CD14-positive monocyte (primary cell): ENCODE measurements around the gene POLDIP2. TPM values are rescaled to one million over a fixed set of nuclear protein-coding genes. Genes with fewer than 3 reads are reported as not detected.

Experiments used
- DNase-seq, 3 donors: peaks; one replicate each; pipeline ENCODE4 v3.0.0-alpha.2; 2011 to 2022
- H2AFZ ChIP-seq: 2 replicates; pipeline ENCODE4 v1.6.0; 2012; ENCODE audit warnings: mild to moderate bottlenecking, low read depth, low read length, inconsistent platforms; ENCODE audit not compliant: insufficient read depth, poor library complexity, severe bottlenecking
- H3K27ac ChIP-seq, 2 donors: 1 replicate in 1 of 2; 2 replicates in 1 of 2; pipeline ENCODE4 v1.5.1; 2012 to 2013; ENCODE audit warnings: low read length in 2 of 2, control low read depth in 1 of 2, inconsistent platforms in 1 of 2, low read depth in 1 of 2, mild to moderate bottlenecking in 1 of 2
- H3K27me3 ChIP-seq, 2 donors: one replicate each; pipeline versions ENCODE4 v1.6.0 to v1.6.1; 2011 to 2013; ENCODE audit warnings: low read length in 2 of 2; ENCODE audit not compliant: control insufficient read depth in 2 of 2, insufficient read depth in 2 of 2
- H3K36me3 ChIP-seq, 2 donors: replicated peaks in 1 of 2; 1 replicate in 1 of 2; 2 replicates in 1 of 2; pipeline versions ENCODE4 v1.5.1 to v1.6.1; 2012 to 2013; ENCODE audit warnings: low read length in 2 of 2, control low read depth in 1 of 2, inconsistent platforms in 1 of 2, mild to moderate bottlenecking in 1 of 2; ENCODE audit not compliant: insufficient read depth in 2 of 2, control insufficient read depth in 1 of 2
- H3K4me1 ChIP-seq, 2 donors: 1 replicate in 1 of 2; 2 replicates in 1 of 2; pipeline versions ENCODE4 v1.5.1 to v1.6.1; 2012 to 2013; ENCODE audit warnings: low read length in 2 of 2, control low read depth in 1 of 2, inconsistent platforms in 1 of 2, mild to moderate bottlenecking in 1 of 2, moderate library complexity in 1 of 2; ENCODE audit not compliant: insufficient read depth in 2 of 2, control insufficient read depth in 1 of 2
- H3K4me2 ChIP-seq: replicated peaks from 2 replicates; pipeline ENCODE3; 2012; ENCODE audit warnings: low read length, moderate library complexity, mild to moderate bottlenecking; ENCODE audit not compliant: poor library complexity, severe bottlenecking; ENCODE audit errors: extremely low read depth
- H3K4me3 ChIP-seq, 3 experiments: fragments of 200-600 bp in 1 of 3; sonication (generic) in 1 of 3; replicated peaks in 1 of 3; 1 replicate in 2 of 3; 2 replicates in 1 of 3; pipeline ENCODE4 v1.5.1; 2011 to 2013; ENCODE audit warnings: low read length in 3 of 3, mild to moderate bottlenecking in 3 of 3, control low read depth in 2 of 3, low read depth in 2 of 3, inconsistent platforms in 1 of 3, moderate library complexity in 1 of 3
- H3K79me2 ChIP-seq: 2 replicates; pipeline ENCODE4 v1.6.0; 2012; ENCODE audit warnings: mild to moderate bottlenecking, control low read depth, inconsistent platforms, low read length, moderate library complexity; ENCODE audit not compliant: insufficient read depth
- H3K9ac ChIP-seq: 2 replicates; pipeline ENCODE4 v1.6.0; 2017; ENCODE audit warnings: low read length, mild to moderate bottlenecking; ENCODE audit not compliant: insufficient read depth, poor library complexity, severe bottlenecking
- H3K9me3 ChIP-seq, 2 donors: replicated peaks in 1 of 2; 1 replicate in 1 of 2; 2 replicates in 1 of 2; pipeline versions ENCODE4 v1.5.1 to v1.6.1; 2012 to 2013; ENCODE audit warnings: low read length in 2 of 2, control low read depth in 1 of 2; ENCODE audit not compliant: control insufficient read depth in 1 of 2, insufficient read depth in 1 of 2
- H4K20me1 ChIP-seq: 2 replicates; pipeline ENCODE4 v1.6.0; 2012; ENCODE audit warnings: mild to moderate bottlenecking, low read length, control low read depth, moderate library complexity; ENCODE audit not compliant: insufficient read depth
- H3K27ac Mint-ChIP-seq, 7 donors: one replicate each; pipeline ENCODE4 v1.8.0; 2020; ENCODE audit warnings: mild to moderate bottlenecking in 7 of 7, mixed read lengths in 7 of 7, moderate library complexity in 6 of 7, inconsistent platforms in 2 of 7
- H3K27me3 Mint-ChIP-seq, 3 donors: one replicate each; pipeline ENCODE4 v1.8.0; 2021 to 2022; ENCODE audit warnings: low read depth in 3 of 3, mild to moderate bottlenecking in 3 of 3, mixed read lengths in 3 of 3, moderate library complexity in 3 of 3, inconsistent platforms in 1 of 3
- H3K36me3 Mint-ChIP-seq, 2 donors: one replicate each; pipeline ENCODE4 v1.8.0; 2020; ENCODE audit warnings: mixed read lengths in 2 of 2, inconsistent platforms in 1 of 2, mild to moderate bottlenecking in 1 of 2
- H3K4me1 Mint-ChIP-seq: one replicate; pipeline ENCODE4 v1.8.0; 2020; ENCODE audit warnings: mild to moderate bottlenecking, mixed read lengths
- H3K4me3 Mint-ChIP-seq, 2 donors: one replicate each; pipeline ENCODE4 v1.8.0; 2020; ENCODE audit warnings: mild to moderate bottlenecking in 2 of 2, mixed read lengths in 2 of 2, moderate library complexity in 1 of 2
- H3K9me3 Mint-ChIP-seq, 7 donors: one replicate each; pipeline ENCODE4 v1.8.0; 2020 to 2022; ENCODE audit warnings: mixed read lengths in 7 of 7, mild to moderate bottlenecking in 6 of 7, moderate library complexity in 6 of 7, inconsistent platforms in 2 of 7
- CTCF ChIP-seq: fragments of 200-600 bp; IDR thresholded peaks from one replicate; pipeline ENCODE4 v1.8.0; 2022; ENCODE audit warnings: antibody characterized with exemption, mild to moderate bottlenecking
- WGBS: methylation state at CpG from one replicate; pipeline ENCODE4 v1.1.5; 2013; ENCODE audit warnings: missing lambda C conversion rate; ENCODE audit not compliant: insufficient coverage; 5-methylcytosine and 5-hydroxymethylcytosine counted together
- intact Hi-C, 2 donors: fragments of 100-400 bp; cut with micrococcal nuclease; formaldehyde crosslinking; loops; one replicate each; pipeline versions ENCODE4 v1.15.0 to v1.15.1; 2023
- polyA plus RNA-seq, 3 donors: library from polyadenylated mRNA; depleted of rRNA in 1 of 3; unstranded in 2 of 3; stranded (reverse) in 1 of 3; fragments of 300-500 nt in 2 of 3; fragments of >200 nt in 1 of 3; fragmentation: Illumina TruSeq in 2 of 3; gene quantifications; 1 replicate in 2 of 3; 2 replicates in 1 of 3; pipeline ENCODE4 v1.2.3, GENCODE V29; 2012 to 2021

Gene POLDIP2
- polyA plus RNA-seq, 3 donors: 31.5 to 76.9 (median 72.4) TPM

DNA sequence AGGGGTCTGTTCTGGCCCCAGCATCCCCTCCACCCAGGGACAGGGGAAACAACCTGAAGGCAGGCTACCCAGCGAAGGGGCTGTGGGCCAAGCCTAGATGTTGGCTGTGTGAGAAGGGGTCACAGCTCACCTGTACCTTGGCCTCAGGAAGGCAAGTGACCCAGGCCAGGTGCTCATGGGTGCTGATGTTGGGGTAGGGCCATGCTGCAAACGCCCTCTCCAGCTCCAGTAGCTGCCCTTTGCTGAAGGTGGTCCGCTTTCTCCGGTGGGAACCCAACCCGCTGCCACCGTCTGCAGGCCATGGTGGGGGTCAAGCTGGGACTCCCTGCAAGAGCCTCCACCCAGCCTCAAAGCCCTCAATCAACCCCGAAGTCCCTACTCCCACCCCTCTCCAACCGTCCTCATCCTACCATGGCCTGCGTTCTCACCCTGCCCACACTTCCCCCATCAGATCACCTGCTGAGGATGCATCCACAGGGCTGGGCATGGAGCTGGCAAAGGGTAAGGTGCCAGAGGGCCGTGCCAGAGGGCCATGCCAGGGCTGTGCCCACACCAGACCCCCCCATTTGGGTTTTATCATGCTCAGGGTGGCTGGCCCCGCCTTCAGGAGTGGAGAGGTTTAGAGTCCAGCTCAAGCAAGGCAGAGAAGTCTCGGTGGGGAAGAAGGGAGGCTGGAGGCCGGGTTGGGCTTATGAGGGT, 7.5 kb upstream of the POLDIP2 start, which contains the start of gene SEBOX:
Gene SEBOX (minus strand): TSS at position 535 of the 699 bp plus-strand sequence. CDS start 48 bp downstream, at position 487.
- WGBS: 96% methylated on average over 8 of the region's 13 CpGs
- Histone ChIP-seq H3K9ac (no peak within 1 kb of the TSS), H2AFZ (no peak within 1 kb of the TSS), H3K27ac (no peak within 1 kb of the TSS), H4K20me1 (peaks cover 9% of the 10 kb centered on the region), H3K4me2 (no peak within 1 kb of the TSS), H3K79me2 (no peaks in the 10 kb centered on the region), H3K4me1 (peaks cover under 1 to 2% of the 10 kb centered on the region in 2 donors), H3K9me3 (no peaks in the 10 kb centered on the region), H3K4me3 (no peak within 1 kb of the TSS), H3K27me3 (no peaks in the 10 kb centered on the region), H3K36me3 (peaks cover 58 to 59% of the 10 kb centered on the region in 2 donors)
- peaks cover 2% of the 10 kb centered on the region for H3K4me1 Mint-ChIP-seq
- H3K9me3 Mint-ChIP-seq: no peaks in the 10 kb centered on the region
- H3K27ac Mint-ChIP-seq: peak within 1 kb of the TSS in 2 of 7 donors; percentile 6 to 13
- peaks cover 52 to 78% of the 10 kb centered on the region in 2 donors for H3K36me3 Mint-ChIP-seq
- no peak for TF ChIP-seq CTCF
- H3K4me3 Mint-ChIP-seq: no peak within 1 kb of the TSS
- intact Hi-C loops: no loop called here
- DNase-seq: no peak
- H3K27me3 Mint-ChIP-seq: peaks cover 0 to 2% (median 1%) of the 10 kb centered on the region in 3 donors

DNA sequence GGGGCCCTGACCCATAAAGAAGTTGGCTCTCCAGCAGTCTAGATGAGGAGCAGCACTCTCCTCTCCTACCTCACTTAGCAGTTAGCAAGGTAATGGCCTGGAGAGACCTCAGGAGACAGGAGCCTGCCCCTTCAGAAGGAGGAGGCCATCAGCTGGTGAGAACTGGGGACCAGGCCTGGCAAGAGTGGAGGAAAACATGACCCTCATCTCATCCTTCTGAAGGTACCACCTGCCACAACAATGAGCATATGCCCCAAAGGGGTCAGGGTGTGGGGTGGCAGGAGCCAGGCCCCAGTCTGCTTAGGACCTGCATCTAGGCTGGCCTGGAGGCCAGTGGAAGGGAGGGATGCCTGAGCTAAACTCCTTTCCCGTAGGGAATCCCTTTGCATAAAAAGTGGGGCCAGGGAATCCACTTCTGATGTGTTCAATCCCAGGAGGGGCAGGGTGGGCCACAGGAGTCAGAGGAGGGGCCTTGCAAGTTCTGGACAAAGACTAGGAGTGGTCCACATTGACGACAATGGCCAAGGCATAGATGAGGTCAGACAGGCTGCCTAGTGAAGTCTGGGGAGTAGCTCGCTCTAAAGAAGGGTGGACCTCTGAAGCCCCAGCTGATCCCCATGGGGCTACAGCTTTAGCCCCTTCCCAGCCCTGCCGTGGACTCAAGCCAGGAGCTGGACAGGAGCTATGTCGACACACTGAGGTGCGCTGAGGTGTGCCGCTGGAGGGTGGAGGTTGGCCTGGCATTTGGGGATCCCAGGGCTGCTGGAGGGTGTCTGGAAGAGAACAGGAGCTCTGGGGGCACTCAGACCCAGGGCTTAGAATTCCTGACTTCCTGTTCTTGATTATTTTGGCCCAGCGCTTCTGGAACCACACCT, 6.7 kb upstream of the POLDIP2 start:
- H3K36me3 Mint-ChIP-seq: peaks cover 59 to 79% of the 10 kb centered on the region in 2 donors
- no peak for DNase-seq
- Histone ChIP-seq H3K4me3 (no peak overlapping the region), H3K27ac (no peak overlapping the region), H3K79me2 (peaks cover under 1% of the 10 kb centered on the region), H4K20me1 (peaks cover 9% of the 10 kb centered on the region), H3K36me3 (peaks cover 64 to 66% of the 10 kb centered on the region in 2 donors), H2AFZ (no peak overlapping the region), H3K9me3 (no peaks in the 10 kb centered on the region), H3K9ac (no peak overlapping the region), H3K4me2 (no peak overlapping the region), H3K27me3 (no peaks in the 10 kb centered on the region), H3K4me1 (no peaks in the 10 kb centered on the region)
- peaks cover 0 to 2% (median 1%) of the 10 kb centered on the region in 3 donors for H3K27me3 Mint-ChIP-seq
- intact Hi-C loops: no loop called here
- H3K9me3 Mint-ChIP-seq: no peaks in the 10 kb centered on the region
- no peak overlapping the region for H3K4me3 Mint-ChIP-seq
- H3K27ac Mint-ChIP-seq: peak overlapping the region in 1 of 7 donors; percentile 38
- no peak for TF ChIP-seq CTCF
- WGBS: 96% methylated on average over 8 of the region's 8 CpGs
- no peaks in the 10 kb centered on the region for H3K4me1 Mint-ChIP-seq
